Activated CD4-positive, alpha-beta T cell treated with anti-CD3 and anti-CD28 coated beads, Interleukin-2, amount 50 U/mL, for 4 hours (primary cell): ENCODE results near the gene CHMP1A.

Experiments
- DNase-seq, 2 experiments: peaks; one replicate each; pipeline ENCODE4 v3.0.0-alpha.2; 2020

Gene CHMP1A

DNA sequence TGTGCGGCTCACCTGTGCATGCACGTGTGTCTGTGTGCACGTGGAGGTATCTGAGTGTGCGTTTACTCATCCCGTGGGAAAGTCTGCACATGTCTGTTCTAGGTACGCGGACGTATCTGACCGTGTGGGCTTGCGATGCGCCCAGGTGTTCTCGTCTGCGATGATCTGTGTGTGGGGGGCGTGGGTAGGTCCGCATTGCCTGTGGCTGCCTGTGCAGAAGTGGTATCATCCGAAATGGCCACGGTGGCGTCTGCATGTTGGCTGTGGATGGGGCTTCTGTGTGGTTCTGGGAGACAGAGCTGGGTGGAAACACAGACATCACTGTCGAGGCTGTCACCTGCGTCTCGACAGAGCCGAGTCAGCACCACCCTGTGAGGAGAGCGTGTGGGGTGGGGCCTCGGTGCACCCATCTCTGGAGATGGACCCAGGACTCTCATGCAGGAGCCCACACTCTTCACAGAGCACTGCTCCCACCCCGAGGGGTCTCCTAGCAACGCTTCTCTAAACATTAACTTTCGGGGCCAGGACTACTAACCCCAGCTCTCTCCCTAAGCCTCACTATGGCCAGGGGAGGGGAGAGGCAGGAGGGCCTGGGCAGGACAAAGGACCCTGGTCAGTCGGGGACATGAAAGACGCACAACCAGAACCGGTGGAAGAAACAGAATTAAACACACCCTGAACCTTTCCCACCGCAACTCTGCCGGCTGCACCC is 35.7 kb downstream of the CHMP1A start:
- DNase-seq, result no peak

DNA sequence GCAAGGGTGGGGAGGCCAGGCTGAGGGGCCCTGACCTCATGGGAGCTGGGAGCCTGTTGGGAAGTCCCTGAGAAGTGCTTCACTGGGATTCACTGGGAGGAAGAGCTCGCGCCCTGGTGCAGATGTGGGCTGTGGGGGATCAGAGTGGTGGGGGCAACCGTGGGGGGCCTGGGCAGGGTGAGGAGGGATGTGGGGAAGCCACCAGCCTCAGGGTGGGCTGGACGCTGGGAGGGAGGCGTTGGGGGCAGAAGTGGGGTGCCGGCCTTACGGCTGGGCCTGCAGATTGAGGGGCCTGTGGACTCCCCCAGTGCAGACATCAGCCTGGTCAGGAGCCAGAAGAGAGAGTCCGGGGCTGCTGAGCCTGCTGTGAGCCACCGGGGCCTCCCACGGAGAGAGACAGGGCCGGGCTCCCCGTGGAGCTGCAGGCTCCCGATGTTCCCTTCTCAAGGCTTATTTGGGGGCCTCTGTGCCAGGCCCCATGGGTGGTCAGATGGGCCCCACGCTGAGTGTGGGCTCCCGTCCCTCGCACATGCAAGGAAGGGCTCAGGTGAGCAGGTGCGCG is 36.3 kb downstream of the CHMP1A start:
- DNase-seq, result no peak

DNA sequence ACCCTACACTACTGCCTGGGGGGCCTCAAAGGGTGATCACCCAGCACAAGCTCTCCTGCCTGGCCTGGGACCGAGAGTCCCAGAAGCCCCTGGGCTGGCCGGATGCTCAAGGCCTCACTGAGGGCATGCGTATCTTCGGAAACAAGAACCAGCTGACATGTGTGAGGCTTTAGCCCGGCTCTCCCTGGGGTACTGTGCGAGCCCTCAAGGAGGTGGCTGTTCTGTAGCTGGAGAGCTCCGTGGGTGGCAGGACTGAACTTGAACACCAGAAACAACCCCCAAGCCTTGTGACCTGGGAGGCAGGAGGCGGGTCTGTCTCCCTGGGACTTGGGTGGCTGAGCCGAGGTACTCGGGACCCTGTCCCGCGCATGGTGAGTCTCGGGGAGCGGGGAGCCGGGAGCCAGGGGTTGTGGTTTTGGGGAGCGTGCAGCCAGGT is 37.1 kb downstream of the CHMP1A start:
- DNase-seq, result no peak

DNA sequence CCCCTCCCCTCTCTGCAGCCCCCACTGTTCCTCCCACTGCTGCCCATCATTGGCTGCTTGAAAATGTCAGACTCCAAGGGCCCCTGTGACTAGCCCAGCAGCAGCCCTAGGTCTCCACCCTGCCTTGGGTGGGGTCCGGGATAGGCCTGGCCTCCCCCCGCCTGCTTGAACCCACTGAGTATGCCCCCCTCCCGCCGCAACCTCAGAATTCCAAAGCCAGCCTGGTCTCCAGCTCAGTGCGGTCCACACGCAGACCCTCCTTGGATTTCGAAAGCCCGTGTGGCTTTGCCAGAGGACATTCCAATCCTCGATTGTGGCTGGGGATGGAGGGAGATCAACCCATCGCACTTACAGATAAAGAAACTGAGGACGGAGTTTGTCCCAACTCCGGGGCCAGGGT is 37.7 kb downstream of the CHMP1A start:
- DNase-seq, result no peak

DNA sequence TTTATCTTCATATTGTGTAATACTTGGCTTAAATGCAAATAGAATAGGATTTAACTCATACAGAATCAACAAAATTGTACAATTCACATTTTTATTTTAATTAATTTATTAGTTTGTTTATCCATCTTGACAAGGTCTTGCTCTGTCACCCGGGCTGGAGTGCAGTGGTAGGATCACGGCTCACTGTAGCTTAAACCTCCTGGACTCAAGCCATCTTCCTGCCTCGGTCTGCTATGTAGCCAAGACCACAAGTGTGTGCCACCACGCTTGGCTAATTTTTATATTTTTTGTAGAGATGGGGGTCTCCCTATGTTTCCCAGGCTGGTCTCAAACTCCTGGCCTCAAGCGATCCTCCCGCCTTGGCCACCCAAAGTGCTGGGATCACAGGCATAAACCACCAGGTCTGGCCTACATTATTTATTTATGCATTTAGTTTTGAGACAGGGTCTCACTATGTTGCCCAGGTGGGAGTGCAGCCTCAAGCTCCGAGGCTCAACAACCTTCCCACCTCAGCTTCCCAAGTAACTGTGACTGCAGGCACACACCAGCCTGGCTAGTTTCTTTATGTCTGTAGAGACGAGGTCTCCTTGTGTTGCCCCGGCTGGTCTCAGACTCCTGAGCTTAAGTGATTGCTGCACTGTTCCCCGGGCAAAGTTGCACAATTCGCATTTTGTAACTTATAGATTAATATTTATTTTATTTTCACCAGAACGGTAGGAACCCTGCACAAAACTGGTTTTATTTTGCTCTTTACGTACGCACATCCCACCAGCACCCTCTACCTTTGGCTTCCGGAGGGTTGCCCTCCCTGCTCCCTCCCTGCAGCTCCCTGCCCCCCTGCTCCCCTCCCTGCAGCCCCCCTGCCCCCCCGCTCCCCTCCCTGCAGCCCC is 39.2 kb downstream of the CHMP1A start:
- no peak for DNase-seq

DNA sequence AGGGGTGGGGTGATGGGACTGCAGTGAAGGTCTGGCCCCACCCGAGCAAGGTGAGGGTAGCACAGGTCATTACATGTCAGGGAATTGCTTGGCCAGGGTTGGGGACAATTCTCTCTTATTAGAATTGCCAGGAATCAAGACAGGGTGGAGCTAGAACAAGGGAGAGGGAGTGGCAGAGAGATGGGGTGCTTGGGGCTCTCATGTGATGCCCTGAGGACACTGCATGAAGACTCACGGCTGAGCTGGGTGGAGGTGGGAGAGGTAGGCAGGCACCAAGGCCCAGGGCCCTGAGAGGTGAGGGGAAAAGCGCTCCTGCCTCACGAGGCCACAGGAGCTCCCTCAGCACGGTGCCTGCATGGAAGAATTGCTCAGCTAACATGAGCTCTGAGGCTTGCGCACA is 40.5 kb downstream of the CHMP1A start:
- DNase-seq, result no peak

DNA sequence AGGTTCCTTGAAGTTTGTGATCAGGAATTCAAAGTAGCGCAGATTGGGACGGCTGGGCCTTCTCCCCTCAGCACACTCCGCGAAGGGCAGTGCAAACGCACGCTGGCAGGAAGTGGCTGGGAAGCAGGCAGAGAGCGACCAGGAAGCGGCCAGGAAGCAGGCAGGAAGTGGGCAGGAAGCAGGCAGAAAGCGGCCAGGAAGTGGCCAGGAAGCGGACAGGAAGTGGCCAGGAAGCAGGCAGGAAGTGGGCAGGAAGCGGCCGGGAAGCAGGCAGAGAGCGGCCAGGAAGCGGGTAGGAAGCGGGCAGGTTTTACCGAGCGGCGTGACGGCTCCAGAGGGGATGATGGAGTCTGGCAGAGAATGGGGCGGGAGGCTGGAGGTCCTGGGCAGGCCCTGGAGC is 40.9 kb downstream of the CHMP1A start:
- no peak for DNase-seq

DNA sequence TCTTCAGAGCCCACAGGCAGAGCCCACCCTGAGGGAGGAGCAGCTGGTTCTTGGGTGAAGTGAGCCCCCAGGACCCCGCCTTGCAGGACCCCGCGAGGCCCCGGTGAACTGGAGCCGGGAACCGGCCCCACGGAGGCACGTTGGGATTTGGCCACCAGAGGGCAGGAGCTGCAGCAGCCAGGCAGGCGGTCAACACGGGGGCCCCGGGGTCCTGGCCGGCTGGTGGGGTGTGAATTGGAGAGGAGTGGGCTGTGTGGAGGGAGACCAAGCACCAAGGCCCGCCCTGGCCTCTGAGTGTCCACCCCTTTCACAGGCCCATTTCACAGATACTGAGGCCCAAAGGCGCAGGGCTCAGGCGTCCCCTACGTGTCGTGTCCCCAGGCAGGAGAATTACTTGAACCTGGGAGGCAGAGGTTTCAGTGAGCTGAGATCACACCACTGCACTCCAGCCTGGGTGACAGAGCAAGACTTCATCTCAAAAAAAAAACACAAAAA is 41.9 kb downstream of the CHMP1A start:
- DNase-seq, result no peak

DNA sequence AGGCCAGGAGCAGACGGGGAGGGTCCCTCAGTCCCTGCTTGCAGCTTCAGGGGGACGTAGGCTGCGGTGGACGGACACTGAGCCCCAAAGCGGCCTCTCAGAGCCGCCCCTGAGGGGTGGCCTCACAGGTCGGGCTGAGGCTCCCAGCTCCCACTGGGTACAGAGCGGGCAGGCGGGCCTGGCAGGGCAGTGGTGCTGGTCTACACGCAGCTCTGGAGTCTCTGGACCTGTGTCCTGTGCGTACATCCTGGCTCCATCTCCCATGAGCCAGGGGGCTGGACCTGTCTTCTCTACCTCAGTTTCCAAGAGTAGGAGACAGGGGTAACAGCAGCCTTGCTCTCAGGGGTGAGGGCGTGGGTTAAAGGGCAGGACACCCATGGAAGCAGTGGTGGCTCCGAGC is 42.3 kb downstream of the CHMP1A start:
- no peak for DNase-seq

DNA sequence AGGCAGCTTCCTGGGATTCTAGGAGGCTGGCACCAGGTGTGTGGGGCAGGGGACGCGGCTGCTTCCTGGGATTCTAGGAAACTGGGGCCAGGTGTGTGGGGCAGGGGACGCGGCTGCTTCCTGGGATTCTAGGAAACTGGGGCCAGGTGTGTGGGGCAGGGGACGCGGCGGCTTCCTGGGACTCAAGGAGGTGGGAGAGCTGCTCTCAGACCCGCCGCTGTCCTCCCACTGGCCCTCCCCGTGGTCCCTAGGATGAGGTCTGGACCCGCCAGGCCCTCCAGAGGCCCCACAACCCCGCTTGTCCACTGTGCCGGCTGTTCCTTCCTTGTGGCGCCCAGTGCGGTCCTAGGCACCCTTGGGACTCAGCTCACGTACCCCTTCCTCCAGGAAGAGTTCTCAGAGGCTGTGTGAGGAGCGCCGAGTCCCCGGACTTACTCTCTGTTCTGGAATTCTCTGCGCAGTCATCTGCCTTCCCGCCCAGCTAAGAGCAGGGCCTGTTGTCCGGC is 43.5 kb downstream of the CHMP1A start:
- DNase-seq, result no peak

DNA sequence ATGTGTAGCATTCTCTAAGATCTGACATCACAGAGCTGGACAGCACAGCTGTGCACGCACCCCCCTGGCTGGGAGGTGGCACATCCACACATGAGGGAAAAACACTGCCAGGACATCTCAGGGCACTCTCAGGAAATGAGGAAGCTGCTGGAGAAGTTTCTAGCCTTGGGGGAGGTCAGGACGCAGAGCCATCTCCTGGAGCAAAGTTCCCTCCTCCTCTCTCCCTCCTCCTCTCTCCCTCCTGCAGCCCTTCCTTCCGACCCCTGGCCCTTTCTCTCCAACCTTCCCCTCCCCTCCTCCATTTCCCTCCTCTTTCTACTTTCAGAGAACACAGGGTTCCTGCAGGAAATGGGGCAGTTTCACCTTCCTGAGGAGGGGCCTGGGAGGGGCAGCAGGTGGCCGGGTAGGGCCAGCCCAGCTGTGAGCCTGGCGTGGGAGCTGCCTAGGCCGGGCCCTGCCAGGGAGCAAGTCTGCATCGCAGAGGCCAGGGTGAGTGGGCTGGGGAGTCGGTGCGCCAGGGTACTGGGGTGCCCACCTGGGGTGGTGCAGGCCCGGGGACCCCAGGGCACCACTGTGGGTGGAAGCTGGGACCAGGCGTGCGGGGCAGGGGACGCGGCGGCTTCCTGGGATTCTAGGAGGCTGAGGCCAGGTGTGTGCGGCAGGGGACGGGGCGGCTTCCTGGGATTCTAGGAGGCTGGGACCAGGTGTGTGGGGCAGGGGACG is 44.1 kb downstream of the CHMP1A start, which contains the start of gene DPEP1:
Gene DPEP1 (plus strand): TSS at position 412 of the 723 bp plus-strand sequence. CDS start 16,769 bp downstream, outside the sequence.
- DNase-seq, result no peak

DNA sequence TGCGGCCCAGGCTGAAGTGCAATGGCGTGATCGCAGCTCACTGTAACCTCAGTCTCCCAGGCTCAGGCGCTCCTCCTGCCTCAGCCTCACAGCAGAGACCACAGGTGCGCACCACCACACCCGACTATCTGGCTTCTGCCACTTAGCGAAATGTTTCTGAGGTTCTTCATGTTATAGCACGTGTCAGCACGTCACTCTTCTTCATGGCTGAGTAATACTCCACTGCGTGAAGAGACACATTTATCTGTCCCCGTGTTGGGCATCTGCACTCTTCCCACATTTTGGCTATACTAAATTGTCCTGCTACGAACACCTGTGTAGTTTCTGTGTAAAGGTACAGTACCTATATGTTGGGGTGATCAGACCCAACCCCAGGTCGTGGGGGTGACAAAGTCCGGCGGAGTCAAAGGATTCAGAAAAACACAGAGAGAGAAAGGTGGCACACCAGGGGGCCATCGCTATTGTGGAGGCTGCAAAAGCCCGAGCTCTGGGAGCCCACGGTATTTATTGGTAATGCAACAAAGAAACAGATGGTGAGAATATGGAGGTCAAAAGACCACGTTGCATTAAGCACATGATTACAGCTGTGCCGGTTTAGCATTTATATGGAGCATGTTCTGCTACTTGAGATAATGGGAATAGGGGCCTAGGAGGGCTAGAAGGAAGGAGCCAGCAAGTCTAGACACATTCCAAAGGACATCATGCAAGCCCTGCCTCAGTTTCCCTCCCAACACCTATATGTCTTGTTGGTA is 44.9 kb downstream of the CHMP1A start:
- no peak for DNase-seq

DNA sequence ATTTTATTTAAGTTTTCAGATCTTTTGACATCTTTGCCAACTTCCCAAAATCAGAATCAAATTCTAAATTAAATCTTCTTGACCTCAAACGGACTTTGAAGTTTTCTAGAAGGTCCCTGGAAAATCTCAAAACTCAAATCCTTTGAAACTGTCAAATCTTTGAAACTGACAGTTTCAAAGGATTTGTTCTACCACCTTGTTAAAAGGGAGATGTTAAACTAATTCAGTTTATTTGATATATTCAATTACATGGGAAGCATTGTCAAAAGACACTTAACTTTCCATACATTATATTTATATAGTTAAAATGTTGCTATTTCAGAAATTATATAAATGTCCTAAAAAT is 47.4 kb downstream of the CHMP1A start:
- no peak for DNase-seq

DNA sequence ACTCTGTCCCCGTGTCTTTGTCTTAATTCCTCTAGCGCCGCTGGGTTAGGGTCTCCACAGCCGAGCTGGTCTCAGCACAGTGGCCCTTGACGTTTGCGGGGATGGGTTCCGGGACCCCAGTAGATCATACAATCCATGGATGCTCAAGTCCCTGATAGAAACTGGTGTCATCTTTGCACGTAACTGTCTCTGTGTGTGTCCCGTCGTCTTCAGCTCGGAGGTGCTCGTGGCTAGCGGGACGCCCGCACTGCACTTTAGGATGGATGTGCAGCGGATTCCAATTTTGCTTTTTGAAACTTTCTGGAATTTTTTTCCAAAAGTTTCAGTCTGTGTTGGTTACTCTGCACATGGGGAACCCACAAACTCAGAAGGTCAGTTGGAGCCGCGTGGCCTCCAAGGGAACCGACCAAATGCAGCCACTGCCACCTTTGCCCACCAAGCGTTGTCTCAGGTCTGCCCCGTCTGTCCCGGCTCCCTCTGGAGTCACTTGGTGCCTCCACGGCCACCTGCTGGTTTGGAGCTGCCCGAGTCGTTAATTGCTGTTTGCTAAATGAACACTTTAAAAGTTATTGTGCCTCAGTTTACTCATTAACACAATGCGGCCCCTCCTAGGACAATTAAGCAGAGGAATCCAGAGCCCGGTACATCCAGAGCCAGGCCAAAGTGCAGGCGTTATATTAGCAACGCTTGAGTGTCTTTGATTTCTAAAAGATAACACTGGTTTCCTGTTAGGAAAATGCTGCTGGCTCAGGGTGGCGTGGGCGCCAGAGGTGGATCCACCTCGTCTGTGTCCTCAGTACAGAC is 49.4 kb downstream of the CHMP1A start:
- no peak for DNase-seq

DNA sequence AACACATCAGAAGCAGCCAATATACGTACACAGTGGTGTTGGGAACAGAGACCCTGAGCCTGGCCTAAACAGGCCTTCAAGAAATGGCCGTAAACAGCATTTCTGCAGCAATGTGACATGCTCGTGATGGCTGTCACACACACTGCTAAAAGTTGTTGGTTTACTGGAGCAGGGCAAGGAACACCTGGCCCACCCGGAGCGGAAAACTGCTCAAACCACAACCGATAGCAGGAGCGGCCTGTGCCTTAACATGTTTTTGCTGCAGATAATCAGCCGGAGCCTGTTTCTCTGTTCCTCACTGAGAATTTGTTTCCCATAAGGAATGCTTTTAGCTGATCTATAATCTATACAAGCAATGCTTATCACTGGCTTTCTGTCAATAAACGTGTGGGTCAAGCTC is 50.1 kb downstream of the CHMP1A start:
- DNase-seq, result no peak

DNA sequence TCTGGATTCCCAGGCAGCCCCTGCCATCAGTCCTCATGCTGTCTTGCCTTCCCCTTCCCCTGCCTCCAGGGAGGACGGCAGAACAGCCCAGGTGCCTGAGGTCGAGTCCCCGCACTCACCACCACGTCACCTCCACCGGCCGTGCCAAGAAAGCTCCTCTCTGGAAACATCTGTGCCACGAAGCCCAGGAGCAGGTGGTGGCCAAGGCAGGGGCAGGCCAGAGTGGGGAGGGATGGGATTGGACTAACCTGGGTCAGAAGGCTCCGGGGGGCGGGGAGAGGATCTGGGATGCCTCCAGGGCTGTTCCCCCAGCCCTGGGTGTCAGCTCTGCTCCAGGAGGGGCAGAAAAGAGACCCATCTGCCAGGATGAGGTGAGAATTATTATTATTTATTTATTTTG is 51.5 kb downstream of the CHMP1A start:
- DNase-seq, result no peak

DNA sequence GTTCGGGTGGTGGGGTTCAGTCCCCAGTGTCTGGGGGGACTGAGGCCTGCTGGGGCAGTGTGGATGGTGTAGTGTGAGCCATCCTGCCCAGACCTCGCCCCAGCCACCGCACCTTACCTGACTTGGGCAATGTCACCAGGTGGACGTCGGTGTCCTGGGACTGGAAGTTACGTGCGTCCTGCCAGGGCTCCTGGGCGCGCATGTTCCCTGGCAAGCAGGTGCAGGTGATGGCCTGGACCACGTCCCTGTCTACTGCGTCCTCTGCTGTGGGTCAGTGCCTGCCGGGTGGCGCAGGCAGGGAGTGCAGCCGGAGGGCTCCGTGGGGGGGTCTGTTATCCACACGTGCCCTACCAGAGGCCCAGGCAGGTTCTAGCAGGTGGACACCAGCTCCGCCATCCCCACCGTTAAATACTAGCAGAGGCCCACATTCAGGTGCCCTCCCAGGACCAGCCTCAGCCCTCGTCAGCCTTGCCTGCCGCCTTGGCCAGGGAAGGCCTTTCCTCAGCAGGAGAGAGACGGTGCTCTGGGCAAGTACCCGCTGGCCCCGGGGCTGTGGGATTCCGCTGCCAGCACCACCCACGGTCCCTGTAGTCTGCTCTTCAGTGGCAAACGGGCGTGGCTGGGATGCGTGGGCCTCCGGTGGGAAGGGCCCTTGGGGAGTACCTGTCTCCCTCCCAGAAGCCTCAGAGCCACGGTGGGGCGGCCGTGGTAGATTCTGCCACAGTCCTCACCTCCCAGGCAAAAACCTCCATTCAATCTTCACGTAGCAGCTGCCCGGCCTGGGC is 52.1 kb downstream of the CHMP1A start:
- no peak for DNase-seq

DNA sequence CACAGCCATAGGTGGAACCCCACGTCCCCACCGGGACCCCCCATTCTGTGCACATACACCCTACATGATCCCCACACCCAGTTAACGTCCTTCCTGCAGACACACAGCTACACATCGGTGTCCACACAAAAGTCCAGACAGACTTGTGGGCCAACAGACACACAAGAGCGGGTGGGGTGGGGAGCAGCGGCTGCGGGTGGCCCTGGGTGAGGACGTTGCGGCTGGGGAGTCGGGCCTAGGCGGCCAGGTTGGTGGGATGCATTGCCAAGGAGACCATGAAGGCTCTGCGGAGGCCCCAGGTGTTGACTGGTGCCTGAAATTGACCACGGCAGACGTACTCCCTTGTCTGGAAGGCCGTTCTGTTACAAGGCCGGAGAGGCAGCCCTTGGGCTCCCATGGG is 52.7 kb downstream of the CHMP1A start:
- DNase-seq, result no peak

DNA sequence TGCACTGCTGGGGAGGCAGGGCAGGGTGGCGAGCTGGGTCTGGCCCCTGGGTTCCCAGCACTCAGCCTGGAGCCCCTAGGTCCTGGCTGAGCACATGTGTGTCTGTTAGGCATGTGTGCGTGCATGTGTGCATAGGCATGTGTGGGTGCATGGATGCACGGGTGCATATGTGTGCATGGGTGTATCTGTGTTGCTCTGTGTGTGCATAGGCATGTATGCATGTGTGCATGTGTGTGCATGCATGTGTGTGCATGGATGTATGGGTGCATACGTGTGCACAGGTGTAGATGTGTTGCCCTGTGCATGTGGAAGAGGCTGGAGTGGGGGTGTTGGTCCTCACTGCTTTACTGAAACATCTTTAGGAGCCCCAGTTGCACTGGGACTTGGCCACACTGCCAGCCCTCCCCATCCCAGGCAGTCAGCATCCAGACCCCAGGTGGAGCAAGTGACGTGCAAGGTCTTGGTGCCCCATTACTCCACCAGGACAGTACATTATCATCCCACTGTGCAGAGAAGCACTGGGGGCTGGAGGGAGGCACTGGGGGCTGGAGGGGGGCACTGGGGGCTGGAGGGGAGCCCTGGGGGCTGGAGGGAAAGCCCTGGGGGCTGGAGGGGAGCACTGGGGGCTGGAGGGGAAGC is 54.4 kb downstream of the CHMP1A start:
- no peak for DNase-seq
